ENCODE data around the gene UNC13C.

UNC13C gene

DNA sequence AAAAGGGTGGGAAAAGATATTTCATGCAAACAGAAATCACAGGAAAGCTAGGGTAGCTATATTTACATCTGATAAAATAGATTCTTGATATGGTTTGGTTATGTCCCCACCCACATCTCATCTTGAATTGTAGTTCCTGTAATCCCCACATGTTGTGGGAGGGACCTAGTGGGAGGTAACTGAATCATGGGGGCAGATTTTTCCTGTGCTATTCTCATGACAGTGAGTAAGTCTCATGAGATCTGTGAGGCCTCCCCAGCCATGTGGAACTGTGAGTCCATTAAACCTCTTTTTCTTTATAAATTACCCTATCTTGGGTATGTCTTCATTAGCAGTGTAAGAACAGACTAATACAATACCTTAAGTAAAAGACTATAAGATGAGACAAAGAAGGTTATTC, 660.4 kb downstream of the UNC13C start:
- no peak for DNase-seq (ENCODE audit: insufficient read length, low spot score)
- TF ChIP-seq, protein P1, sequence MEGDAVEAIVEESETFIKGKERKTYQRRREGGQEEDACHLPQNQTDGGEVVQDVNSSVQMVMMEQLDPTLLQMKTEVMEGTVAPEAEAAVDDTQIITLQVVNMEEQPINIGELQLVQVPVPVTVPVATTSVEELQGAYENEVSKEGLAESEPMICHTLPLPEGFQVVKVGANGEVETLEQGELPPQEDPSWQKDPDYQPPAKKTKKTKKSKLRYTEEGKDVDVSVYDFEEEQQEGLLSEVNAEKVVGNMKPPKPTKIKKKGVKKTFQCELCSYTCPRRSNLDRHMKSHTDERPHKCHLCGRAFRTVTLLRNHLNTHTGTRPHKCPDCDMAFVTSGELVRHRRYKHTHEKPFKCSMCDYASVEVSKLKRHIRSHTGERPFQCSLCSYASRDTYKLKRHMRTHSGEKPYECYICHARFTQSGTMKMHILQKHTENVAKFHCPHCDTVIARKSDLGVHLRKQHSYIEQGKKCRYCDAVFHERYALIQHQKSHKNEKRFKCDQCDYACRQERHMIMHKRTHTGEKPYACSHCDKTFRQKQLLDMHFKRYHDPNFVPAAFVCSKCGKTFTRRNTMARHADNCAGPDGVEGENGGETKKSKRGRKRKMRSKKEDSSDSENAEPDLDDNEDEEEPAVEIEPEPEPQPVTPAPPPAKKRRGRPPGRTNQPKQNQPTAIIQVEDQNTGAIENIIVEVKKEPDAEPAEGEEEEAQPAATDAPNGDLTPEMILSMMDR (IDR thresholded peaks at IDR 0.05; ENCODE audit: insufficient read depth, missing control alignments): no peak
- FAIRE-seq: no peak

DNA sequence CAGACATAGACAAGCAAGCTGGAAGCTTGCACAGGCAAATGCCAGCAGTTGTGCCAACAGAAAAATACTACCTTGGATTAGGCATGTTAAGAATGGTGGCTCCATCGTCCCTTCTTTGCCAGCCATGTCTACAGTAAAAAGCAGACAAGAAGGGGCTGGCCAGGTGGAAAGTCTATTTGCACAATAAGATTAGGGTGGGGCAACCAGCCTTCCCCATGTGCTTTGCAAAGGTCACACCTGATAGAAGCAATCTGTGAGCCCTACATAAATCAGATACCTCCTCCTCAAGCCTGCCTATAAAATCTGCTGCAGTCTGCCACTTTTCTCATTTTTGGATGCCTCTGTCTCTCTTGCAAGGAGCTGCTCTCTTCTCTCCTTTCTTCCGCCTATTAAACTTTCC, 662.6 kb downstream of the UNC13C start:
- FAIRE-seq (no peak), DNase-seq (ENCODE audit: insufficient read length, low spot score) (no peak)
- TF ChIP-seq, protein P1 (IDR thresholded peaks at IDR 0.05; ENCODE audit: insufficient read depth, missing control alignments): no peak

DNA sequence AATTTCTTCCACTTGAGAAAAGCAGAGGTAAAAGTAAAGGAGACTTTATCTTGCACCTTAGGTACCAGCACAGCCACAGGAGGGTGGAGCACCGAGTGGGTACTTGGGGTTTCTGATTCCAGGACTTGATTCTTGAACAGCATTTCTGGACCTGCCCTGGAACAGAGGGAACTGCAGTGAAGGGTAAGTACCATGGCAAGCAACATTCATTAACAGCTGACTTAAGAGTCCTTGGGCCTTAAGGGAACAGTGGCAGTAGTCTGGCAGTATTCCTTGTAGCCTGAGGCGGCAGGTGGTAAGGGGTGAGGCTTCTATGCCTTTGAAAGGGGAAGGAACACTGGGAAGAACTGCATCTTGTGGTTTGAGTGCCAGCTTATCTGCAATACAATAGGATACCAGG, 666.6 kb downstream of the UNC13C start:
- TF ChIP-seq, protein P1 (IDR thresholded peaks at IDR 0.05; ENCODE audit: insufficient read depth, missing control alignments): no peak
- no peak for FAIRE-seq
- DNase-seq (ENCODE audit: insufficient read length, low spot score): no peak

DNA sequence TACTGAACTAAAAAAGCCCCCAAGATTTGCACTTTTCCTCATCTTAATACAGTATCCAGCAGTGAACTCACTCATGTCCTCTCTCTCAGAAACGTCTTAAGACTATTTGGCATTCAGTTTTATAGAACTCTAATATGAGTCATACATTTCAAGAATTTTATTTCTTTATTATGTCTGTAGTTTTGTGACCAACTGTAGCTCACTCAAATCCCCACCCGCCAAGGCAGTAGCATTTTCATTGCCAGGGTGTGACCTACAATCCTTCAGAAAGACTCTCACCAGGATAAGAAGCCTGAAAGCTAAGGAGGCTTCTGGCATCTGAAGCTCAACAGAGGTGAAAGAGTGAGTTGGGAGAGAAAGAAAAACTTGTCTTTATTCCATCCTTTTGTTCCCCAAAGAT, 681.4 kb downstream of the UNC13C start:
- no peak for DNase-seq (ENCODE audit: insufficient read length, low spot score)
- no peak for FAIRE-seq
- TF ChIP-seq, protein P1 (IDR thresholded peaks at IDR 0.05; ENCODE audit: insufficient read depth, missing control alignments): no peak

DNA sequence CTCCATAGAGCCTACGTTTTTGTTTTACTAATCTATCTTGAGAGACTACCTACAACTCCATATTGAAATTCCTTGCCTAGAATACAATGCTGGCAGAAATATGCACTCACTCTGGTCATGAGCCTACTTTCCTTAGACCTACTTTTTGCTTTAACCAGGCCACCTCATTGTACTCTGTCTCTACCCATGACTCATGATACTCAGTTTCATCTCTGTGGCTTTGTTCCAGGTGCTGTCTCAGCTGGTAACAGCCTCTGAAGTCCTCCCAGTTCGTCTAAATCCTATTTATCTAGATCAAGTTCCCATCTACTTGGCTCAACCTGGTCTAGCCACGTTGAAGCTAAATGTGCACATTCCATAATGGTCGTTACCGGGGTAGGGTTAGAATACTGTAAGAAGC, 682.1 kb downstream of the UNC13C start:
- FAIRE-seq (no peak), DNase-seq (ENCODE audit: insufficient read length, low spot score) (no peak)
- TF ChIP-seq, protein P1 (IDR thresholded peaks at IDR 0.05; ENCODE audit: insufficient read depth, missing control alignments): no peak

DNA sequence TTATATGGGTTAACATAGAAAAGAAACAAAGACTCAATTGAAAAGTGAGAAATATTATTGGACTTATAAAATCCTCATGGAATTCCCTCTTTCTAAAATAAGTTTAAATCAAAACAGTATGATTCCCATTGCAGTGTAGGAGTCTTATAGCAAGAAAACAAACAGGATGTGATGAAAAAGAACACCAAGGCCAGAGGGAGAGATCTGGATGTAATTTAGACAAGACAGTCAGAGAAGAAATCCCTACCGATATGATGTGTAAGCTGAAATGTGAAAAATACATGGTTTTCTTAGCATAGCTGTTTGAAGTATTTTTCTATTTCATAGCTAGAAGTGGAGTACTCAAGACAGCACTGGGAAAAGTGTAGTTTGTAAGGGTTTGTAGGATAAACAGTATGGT, 697.0 kb downstream of the UNC13C start:
- TF ChIP-seq, protein P1 (IDR thresholded peaks at IDR 0.05; ENCODE audit: insufficient read depth, missing control alignments): no peak
- no peak for DNase-seq (ENCODE audit: insufficient read length, low spot score)
- FAIRE-seq: no peak

DNA sequence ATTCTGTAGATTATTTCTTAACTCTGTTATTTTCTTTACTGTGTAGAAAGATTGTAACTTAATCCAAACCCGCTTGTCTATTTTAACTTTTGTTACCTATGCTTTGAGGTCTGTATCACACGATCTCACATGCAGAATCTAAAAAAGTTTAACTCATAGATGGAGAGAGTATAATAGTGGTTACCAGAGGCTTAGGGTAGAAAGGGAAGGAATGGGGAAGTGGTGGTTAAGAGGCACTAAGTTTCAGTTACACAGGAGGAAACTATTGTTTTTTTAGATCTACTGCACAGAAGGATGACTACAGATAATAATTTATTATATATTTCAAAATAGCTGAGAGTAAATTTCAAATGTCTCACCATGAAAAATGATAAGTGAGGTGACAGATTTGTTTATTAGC, 703.3 kb downstream of the UNC13C start:
- TF ChIP-seq, protein P1 (IDR thresholded peaks at IDR 0.05; ENCODE audit: insufficient read depth, missing control alignments): no peak
- no peak for FAIRE-seq
- no peak for DNase-seq (ENCODE audit: insufficient read length, low spot score)

Measured in D721Med (cell line).